T-helper 1 cell (primary cell): ENCODE data around the gene PARD6A.
A peak's percentile ranks its signal among the peaks of the same experiment; 100 is the strongest.
"Not testable (repeated sequence)": the region's sequence is repeated elsewhere in the genome, so short reads cannot be mapped to it uniquely, and the experiment has no call there.

ENCODE experiments used
- DNase-seq, 5 donors: peaks; one replicate each; pipeline ENCODE4 v3.0.0-alpha.2; 2012 to 2020

Gene PARD6A

GRCh38 chr16:67667817-67668494, 7.2 kb downstream of the PARD6A start:
- peak; percentile 59 to 89 (median 78) for DNase-seq

GRCh38 chr16:67668495-67669157, 7.9 kb downstream of the PARD6A start:
- no peak for DNase-seq

DNA sequence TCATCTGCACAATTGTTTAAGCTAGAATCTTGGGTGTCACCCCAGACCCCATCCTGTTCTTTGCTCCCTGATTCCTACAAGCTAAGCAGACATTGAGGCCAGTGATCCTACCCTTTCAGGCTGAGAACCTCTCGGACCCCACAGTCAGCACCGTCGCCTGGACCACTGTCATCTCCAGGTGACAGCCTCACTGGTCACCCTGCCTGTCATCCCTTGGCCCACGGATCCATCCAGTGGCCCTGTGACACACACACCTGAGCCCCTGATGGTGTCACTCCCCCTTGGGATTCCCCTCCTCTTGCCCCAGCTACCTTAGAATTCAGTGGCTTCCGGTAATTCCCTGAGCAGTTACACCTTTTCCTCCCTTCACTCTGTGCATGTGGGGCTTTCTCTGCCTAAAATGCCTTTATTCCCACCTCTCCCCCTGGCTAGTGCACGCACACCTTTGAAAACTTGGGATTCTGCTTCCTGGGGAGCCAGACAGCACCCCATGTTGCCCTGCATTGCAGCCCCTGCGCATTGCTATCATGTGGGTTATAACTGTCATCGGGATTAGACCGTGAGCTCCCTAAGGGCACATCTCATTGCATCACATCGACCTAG, 8.8 kb downstream of the PARD6A start:
- no peak for DNase-seq

- DNase-seq: no peak
Measured at GRCh38 chr16:67672306-67672705, 11.5 kb downstream of the PARD6A start.

GRCh38 chr16:67672739-67673662, 12.2 kb downstream of the PARD6A start:
- peak in 2 of 5 donors; percentile 41 to 49 for DNase-seq

DNA sequence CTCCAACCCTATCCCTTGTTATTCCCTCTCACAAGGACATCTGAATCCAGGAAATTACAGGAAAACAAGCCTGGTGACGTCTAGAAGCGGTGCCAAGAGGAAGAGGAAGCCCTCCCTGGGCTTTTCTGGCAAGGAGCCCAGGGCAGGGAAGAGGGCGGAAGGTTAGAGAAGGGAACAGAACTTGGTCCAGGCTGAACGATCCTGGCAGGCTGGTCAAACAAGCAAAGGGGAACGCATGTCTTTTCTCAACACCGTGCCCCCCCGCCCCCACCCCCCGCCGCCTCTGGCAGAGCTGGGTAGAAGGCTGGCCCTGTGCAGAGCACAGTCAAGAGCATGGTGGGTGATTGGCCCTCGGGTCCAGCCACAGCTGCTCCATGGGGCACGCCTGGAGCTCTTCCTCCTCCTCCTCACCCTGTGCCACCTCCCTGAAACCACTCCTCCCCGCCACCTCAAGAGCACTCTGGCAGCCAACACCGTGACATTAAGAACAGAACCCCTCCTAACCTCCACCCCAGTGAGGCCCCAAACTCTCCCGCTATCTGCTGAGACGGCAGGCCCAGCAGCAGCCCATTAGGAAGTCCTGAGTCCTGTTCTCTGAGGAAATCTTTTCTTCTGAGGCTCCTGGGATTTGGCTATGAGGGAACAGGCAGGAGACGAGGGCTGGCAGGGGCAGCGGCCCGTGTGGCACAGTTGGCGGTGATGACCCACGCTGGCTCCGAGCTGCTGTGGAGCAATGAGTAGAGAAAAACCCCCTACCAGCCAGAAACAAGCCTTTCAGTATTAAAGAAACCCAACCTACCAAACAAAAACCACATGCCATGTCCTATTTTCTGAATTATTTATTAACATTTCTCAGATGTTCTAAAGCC, 13.2 kb downstream of the PARD6A start:
- no peak for DNase-seq

DNA sequence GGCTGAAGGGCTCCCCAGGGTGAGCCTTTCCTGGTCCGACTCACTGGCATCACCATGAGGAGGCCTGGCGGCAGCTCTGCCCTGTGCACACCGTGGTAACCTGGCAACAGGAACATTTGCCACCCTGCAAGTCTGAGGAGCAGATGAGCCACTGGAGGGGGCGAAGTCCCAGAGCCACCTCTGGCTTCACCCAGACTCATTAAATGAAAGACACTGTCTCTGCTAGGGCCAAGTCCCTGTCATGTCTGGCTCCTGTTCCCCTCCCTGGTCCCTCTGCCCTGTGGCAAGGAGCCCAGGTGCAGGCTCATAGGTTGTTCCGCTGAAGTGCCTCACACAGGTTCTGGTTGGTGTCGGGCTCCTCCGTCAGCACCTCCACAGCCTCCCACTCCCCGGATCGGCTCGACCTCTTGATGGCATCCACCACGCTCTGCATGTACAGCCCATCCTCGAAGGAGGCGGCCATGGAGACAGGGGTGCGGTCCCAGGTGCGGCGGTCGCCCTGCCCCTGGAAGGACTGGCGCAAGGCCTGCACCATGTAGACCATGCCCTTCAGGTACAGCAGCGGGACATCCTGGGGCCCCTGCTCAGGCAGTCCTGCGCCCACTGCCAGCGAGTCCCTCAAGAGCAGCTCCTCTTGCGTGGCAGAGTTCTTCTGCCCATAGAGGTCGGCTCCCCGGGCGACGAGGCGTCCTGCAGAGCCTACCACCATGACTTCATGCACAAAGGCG, 14.3 kb downstream of the PARD6A start:
- no peak for DNase-seq

DNA sequence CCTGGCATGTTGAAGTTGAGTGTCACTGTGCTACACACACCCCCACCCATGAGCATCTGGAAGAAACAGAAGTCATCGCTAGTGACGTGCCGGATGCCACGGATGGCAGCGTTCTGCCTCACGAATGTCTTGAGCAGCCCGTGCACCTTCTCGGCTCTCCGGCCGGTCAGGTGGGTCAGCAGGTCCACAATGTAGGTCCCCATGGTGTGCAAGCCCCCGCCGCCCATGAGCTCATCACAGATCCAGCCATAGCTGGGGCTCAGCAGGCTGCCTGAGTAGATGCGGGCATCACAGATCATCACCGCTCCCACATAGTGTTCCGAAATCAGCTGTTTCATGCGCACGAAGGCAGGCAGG, 14.8 kb downstream of the PARD6A start:
- no peak for DNase-seq

DNA sequence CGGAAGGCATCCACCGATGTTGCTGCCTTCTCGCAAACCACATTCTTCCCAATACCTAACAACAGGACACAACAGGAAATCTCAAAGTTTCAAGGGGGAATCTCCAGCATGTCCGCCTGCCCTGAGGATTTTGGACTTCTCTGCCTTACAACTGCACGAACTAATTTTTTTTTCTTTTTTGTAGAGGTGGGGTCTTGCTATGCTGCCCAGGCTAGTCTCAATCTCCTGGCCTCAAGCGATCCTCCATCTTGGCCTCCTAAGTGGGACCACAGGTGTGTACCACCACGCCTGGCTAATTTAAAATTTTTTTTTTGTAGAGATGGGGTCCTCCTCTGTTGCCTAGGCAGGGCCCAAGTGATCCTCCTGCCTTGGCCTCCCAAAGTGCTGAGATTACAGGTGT, 15.2 kb downstream of the PARD6A start:
- no peak for DNase-seq

DNA sequence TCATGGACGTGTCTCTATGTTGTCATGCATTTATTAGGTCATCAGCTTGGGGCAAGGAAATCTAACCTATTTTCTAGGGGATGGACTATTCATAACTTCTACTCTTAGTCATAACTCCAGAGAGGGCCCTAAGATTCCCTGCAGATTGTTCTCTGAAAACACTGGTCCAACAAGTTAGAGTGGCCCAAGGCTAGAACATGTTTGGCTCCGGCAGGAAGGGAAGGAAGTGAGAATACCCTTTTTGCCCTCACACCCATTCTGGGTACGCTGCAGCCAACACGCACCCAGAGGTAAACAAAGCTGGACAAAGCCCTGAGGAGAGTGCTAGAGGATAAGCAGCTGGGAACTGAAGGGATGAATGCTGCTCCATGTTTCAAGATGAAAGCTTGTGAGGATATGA, 15.8 kb downstream of the PARD6A start:
- DNase-seq: no peak

- DNase-seq: no peak
Measured at GRCh38 chr16:67676939-67677338, 16.2 kb downstream of the PARD6A start.

GRCh38 chr16:67677712-67678111, 17.0 kb downstream of the PARD6A start:
- DNase-seq: no peak

GRCh38 chr16:67678354-67679023, 17.7 kb downstream of the PARD6A start:
- DNase-seq: no peak

DNA sequence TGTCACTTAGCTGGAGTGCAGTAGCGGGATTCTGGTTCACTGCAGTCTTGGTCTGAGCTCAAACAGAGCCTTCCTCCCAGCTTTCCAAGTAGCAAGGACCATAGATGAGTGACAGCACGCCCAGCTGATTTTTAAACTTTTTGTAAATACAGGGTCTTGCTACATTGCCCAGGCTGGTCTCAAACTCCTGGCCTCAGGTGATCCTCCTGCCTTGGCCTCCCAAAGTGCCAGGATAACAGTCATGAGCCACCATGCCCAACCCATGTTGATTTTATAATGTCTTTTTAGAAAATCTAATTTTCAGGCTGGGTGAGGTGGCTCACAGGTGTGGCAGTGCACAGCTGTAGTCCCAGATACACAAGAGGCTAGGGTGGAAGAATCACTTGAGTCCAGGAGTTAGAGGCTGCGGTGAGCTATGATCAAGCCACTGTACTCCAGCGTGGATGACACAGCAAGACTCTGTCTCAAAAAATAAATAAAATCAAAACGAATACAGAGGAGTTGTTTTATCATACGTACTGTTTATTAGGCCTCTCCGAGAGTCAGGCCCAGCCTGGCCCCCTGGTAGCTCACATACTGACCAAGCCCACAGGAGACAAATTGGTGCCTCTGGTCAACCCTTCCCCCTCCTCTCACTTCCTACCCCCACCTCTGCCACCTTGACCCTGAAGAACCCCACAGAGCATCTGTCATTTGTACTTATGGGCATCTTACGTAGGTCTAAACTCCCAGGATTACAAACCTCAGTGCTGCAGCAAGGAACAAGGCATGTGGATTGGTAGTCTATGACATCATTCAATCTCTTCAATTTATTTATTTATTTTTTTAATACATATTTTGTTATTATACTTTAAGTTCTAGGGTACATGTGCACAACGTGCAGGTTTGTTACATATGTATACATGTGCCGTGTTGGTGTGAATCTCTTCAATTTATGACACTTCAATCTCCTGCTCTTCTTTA, 19.5 kb downstream of the PARD6A start:
- DNase-seq: no peak

- DNase-seq: no peak
Measured at GRCh38 chr16:67683767-67684166, 23.0 kb downstream of the PARD6A start.

- DNase-seq: no peak
Measured at GRCh38 chr16:67685388-67686112, 24.8 kb downstream of the PARD6A start.

DNA sequence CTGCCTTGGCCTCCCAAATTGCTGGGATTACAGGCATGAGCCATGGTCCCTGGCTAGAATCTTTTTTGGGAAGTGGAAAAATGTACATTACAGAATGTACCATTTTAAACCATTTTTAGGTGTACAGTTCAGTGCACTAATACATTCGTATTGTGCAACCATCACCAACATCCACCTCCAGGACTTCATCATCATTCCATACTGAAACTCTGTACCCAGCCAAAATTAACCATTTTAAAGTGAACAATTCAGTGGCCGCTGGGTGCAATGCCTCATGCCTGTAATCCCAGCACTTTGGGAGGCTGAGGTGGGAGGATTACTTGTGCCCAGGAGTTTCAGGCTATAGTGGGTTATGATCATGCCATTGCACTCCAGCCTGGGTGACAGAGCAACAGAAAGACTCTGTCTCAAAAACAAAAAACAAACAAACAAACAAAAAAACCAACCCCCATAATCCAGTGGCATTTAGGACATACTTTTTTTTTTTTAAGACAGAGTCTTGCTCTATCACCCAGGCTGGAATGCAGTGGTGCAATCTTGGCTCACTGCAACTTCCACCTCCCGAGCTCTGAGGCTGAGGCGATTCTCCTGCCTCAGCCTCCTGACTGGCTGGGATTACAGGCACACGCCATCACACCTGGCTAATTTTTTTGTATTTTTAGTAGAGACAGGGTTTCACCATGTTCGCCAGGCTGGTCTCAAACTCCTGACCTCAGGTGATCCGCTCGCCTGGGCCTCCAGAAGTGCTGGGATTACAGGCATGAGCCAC, 32.9 kb downstream of the PARD6A start:
- DNase-seq: not testable (repeated sequence)

GRCh38 chr16:67694611-67695010, 33.9 kb downstream of the PARD6A start:
- DNase-seq: no peak
